Aorta (tissue), 5 donors: ENCODE results near the gene CMIP. TPM values are rescaled to one million over a fixed set of nuclear protein-coding genes. Genes with fewer than 3 reads are reported as not detected.

Source experiments
- ATAC-seq: fragments of 200-7000 bp; cut with Tn5 transposase; one replicate; pipeline ENCODE4 v1.9.1; 2022; ENCODE audit warnings: moderate library complexity; ENCODE audit not compliant: low FRiP score
- DNase-seq, 2 donors: peaks; one replicate each; pipeline ENCODE4 v3.0.0-alpha.2; 2020
- H3K27ac ChIP-seq, 2 donors: one replicate each; pipeline ENCODE4 v1.5.1; 2013; ENCODE audit warnings: low read length in 2 of 2, mild to moderate bottlenecking in 2 of 2, moderate library complexity in 2 of 2, control low read depth in 1 of 2, inconsistent platforms in 1 of 2, low read depth in 1 of 2
- H3K27me3 ChIP-seq, 2 donors: one replicate each; pipeline ENCODE4 v1.6.1; 2013; ENCODE audit warnings: control low read depth in 1 of 2, low read length in 1 of 2, mild to moderate bottlenecking in 1 of 2, moderate library complexity in 1 of 2; ENCODE audit not compliant: insufficient read depth in 2 of 2, control insufficient read depth in 1 of 2
- H3K36me3 ChIP-seq, 2 donors: one replicate each; pipeline ENCODE4 v1.6.1; 2013; ENCODE audit warnings: control low read depth in 1 of 2, low read length in 1 of 2, mild to moderate bottlenecking in 1 of 2; ENCODE audit not compliant: insufficient read depth in 2 of 2, control insufficient read depth in 1 of 2
- H3K4me1 ChIP-seq, 2 donors: one replicate each; pipeline ENCODE4 v1.6.1; 2013; ENCODE audit warnings: low read length in 2 of 2, control low read depth in 1 of 2, mild to moderate bottlenecking in 1 of 2, moderate library complexity in 1 of 2; ENCODE audit not compliant: insufficient read depth in 2 of 2, control insufficient read depth in 1 of 2
- H3K4me3 ChIP-seq, 2 donors: one replicate each; pipeline ENCODE4 v1.5.1; 2013; ENCODE audit warnings: low read length in 2 of 2, control low read depth in 1 of 2, mild to moderate bottlenecking in 1 of 2
- H3K9me3 ChIP-seq: one replicate; pipeline ENCODE4 v1.6.1; 2013; ENCODE audit warnings: mild to moderate bottlenecking, low read length; ENCODE audit not compliant: control insufficient read depth
- WGBS, 2 donors: extraction: QIAGEN DNeasy Blood & Tissue Kit; methylation state at CpG; one replicate each; pipeline ENCODE4 v1.1.7; 2013; 5-methylcytosine and 5-hydroxymethylcytosine counted together
- intact Hi-C, 2 donors: fragments of 100-400 bp; cut with DNase I; formaldehyde crosslinking; loops; one replicate each; pipeline versions ENCODE4 v1.14.2 to v1.15.0; 2022
- polyA plus RNA-seq, 2 donors: library from polyadenylated mRNA; stranded (reverse); fragments of 200-250 nt; gene quantifications; one replicate each; pipeline ENCODE4 v1.2.3, GENCODE V29; 2013
- total RNA-seq, 2 donors: library from RNA; stranded (reverse); fragmentation: NEBNext Ultra II Directional; extraction: Animal tissue kit (Norgen Biotek cat#: 25700); gene quantifications; one replicate each; pipeline ENCODE4 v1.2.1, GENCODE V29; 2021
- donor health status: healthy with polysubstance abuse.
- donor health status: Bipolar disorder and iron deficiency.
- donor health status: DM: no; HTN: no; CAD: no.
- donor health status: DM: no; HTN: no; CAD: no.
- donor health status: DM: yes; HTN: yes; CAD: no.

Gene CMIP
- total and polyA plus RNA-seq, 4 donors = 2.4 to 96.3 (median 27.9) TPM

- DNase-seq = peak; percentile 90 to 94
- intact Hi-C loops = loop anchor here (10.0 kb wide), 2 partner anchors 526 to 696 kb away; partner anchors contain the start of gene ATMIN (in 1 of the 2)
- Histone ChIP-seq H3K4me3 (no peak overlapping the region), H3K4me1 (no peaks in the 10 kb centered on the region), H3K9me3 (no peaks in the 10 kb centered on the region), H3K27me3 (no peaks in the 10 kb centered on the region), H3K27ac (no peak overlapping the region), H3K36me3 (no peaks in the 10 kb centered on the region)
- WGBS, 2 donors = 9 to 10% methylated on average over 45 to 47 of the region's 47 CpGs
- peak; percentile 93 for ATAC-seq
Measured at GRCh38 chr16:81730090-81731051, 285.8 kb downstream of the CMIP start.

- 92 to 93% methylated on average over 8 of the region's 8 CpGs for WGBS, 2 donors
- intact Hi-C loops = loop anchor here (10.0 kb wide), 2 partner anchors 527 to 697 kb away; partner anchors contain the start of gene ATMIN (in 1 of the 2)
- DNase-seq (no peak), ATAC-seq (no peak)
- Histone ChIP-seq H3K27me3 (no peaks in the 10 kb centered on the region), H3K4me3 (no peak overlapping the region), H3K36me3 (no peaks in the 10 kb centered on the region), H3K4me1 (no peaks in the 10 kb centered on the region), H3K9me3 (no peaks in the 10 kb centered on the region), H3K27ac (no peak overlapping the region)
Measured at GRCh38 chr16:81731649-81732048, 287.0 kb downstream of the CMIP start.

- Histone ChIP-seq H3K4me1 (no peaks in the 10 kb centered on the region), H3K27me3 (no peaks in the 10 kb centered on the region), H3K4me3 (no peak overlapping the region), H3K9me3 (no peaks in the 10 kb centered on the region), H3K36me3 (no peaks in the 10 kb centered on the region), H3K27ac (no peak overlapping the region)
- DNase-seq (no peak), ATAC-seq (no peak)
- intact Hi-C loops = loop anchor here (10.0 kb wide), 2 partner anchors 528 to 698 kb away; partner anchors contain the start of gene ATMIN (in 1 of the 2)
- WGBS, 2 donors = 100% methylated on average over 1 of the region's 1 CpG
Measured at GRCh38 chr16:81732699-81733098, 288.1 kb downstream of the CMIP start.

GRCh38 chr16:81733295-81733694 is 288.7 kb downstream of the CMIP start:
- no peak overlapping the region for H3K4me3 ChIP-seq
- no peak overlapping the region for H3K27ac ChIP-seq
- DNase-seq (no peak), ATAC-seq (no peak)
- WGBS, 2 donors = 93 to 95% methylated on average over 1 of the region's 1 CpG
- H3K4me1 ChIP-seq = no peaks in the 10 kb centered on the region
- H3K9me3 ChIP-seq = no peaks in the 10 kb centered on the region
- H3K27me3 ChIP-seq = no peaks in the 10 kb centered on the region
- H3K36me3 ChIP-seq = no peaks in the 10 kb centered on the region
- intact Hi-C loops = loop anchor here (10.0 kb wide), 2 partner anchors 528 to 698 kb away; partner anchors contain the start of gene ATMIN (in 1 of the 2)

GRCh38 chr16:81734632-81735434 is 290.2 kb downstream of the CMIP start:
- Histone ChIP-seq H3K9me3 (no peaks in the 10 kb centered on the region), H3K27ac (no peak overlapping the region), H3K36me3 (no peaks in the 10 kb centered on the region), H3K4me3 (no peak overlapping the region), H3K27me3 (no peaks in the 10 kb centered on the region), H3K4me1 (no peaks in the 10 kb centered on the region)
- DNase-seq = no peak
- WGBS, 2 donors = 93% methylated on average over 6 of the region's 6 CpGs
- intact Hi-C loops = loop anchor here (10.0 kb wide), 2 partner anchors 530 to 700 kb away; partner anchors contain the start of gene ATMIN (in 1 of the 2)
- ATAC-seq = no peak

GRCh38 chr16:81737885-81738536 is 293.4 kb downstream of the CMIP start:
- DNase-seq (peak; percentile 85 to 86), ATAC-seq (peak; percentile 88)
- H3K27ac ChIP-seq = no peak overlapping the region
- no peaks in the 10 kb centered on the region for H3K4me1 ChIP-seq
- H3K4me3 ChIP-seq = no peak overlapping the region
- no peaks in the 10 kb centered on the region for H3K36me3 ChIP-seq
- intact Hi-C loops = loop anchor here (10.0 kb wide), 2 partner anchors 533 to 703 kb away; partner anchors contain the start of gene ATMIN (in 1 of the 2)
- WGBS, 2 donors = 12 to 13% methylated on average over 22 of the region's 22 CpGs
- H3K9me3 ChIP-seq = no peaks in the 10 kb centered on the region
- H3K27me3 ChIP-seq = no peaks in the 10 kb centered on the region

GRCh38 chr16:81738783-81739496 is 294.3 kb downstream of the CMIP start:
- no peaks in the 10 kb centered on the region for H3K4me1 ChIP-seq
- 74 to 76% methylated on average over 18 of the region's 18 CpGs for WGBS, 2 donors
- H3K36me3 ChIP-seq = no peaks in the 10 kb centered on the region
- no peak overlapping the region for H3K4me3 ChIP-seq
- H3K9me3 ChIP-seq = no peaks in the 10 kb centered on the region
- intact Hi-C loops = loop anchor here (10.0 kb wide), 2 partner anchors 534 to 704 kb away; partner anchors contain the start of gene ATMIN (in 1 of the 2)
- no peak overlapping the region for H3K27ac ChIP-seq
- ATAC-seq (peak; percentile 60), DNase-seq (peak in 1 of 2 donors; percentile 85)
- H3K27me3 ChIP-seq = no peaks in the 10 kb centered on the region
